Left forelimb (tissue), 1 donor: ENCODE measurements around the gene IRX2.

ENCODE experiments used
- DNase-seq: peaks from one replicate; pipeline ENCODE4 v3.0.0-alpha.2; 2018; ENCODE audit warnings: low spot score

The IRX2 gene

DNA sequence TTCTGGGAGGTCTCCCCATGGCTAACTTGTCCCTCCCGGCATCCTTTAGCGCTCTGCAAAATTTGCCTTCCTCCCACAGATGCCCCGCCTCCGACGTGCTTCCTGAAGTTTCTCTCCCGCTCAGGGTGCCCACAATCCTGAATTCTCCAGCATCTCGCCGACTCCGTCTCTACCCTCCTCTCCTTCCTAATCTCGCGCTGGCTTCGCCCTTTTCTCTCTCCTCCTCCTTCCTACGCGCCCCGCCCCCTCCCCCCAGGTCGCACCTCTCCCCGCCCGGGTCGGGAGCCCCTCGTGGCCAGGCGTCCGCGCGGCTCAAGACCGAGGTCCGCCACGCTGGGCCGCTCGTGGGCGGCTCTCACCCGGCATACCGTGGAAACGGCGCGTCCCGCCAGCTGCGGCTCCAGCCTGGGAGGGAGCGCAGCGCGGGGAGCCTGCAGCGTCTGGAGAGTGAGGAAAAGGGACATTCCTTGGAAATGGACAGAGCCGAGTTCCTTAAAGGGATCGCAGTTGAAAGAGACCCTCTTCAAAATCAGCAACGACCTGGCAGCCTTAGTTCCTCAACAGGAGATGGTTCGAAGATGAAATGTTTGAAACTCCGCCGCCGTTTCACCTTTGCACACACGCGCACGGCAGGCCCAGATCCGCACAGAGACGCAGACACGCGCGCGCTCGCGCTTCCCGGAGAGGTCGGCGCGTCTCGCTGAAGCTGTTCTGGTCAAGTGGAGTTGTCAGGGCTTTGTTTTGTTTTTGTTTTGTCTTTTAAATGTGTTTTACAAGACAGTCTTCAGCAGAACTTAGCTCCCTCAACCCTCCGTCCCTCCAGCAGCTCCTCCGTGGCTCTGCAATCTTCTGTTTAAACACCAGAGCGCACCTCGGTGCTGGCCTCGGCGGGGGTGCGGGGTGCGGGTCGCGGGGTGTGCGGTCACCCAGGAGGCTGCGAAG, 5.0 kb upstream of the IRX2 start:
- DNase-seq = no peak

- no peak for DNase-seq
Observed at GRCh38 chr5:2755681-2756171, 4.2 kb upstream of the IRX2 start.

- no peak for DNase-seq
Observed at GRCh38 chr5:2755076-2755680, 3.7 kb upstream of the IRX2 start.

- no peak for DNase-seq
Observed at GRCh38 chr5:2754581-2755075, 3.2 kb upstream of the IRX2 start.

DNA sequence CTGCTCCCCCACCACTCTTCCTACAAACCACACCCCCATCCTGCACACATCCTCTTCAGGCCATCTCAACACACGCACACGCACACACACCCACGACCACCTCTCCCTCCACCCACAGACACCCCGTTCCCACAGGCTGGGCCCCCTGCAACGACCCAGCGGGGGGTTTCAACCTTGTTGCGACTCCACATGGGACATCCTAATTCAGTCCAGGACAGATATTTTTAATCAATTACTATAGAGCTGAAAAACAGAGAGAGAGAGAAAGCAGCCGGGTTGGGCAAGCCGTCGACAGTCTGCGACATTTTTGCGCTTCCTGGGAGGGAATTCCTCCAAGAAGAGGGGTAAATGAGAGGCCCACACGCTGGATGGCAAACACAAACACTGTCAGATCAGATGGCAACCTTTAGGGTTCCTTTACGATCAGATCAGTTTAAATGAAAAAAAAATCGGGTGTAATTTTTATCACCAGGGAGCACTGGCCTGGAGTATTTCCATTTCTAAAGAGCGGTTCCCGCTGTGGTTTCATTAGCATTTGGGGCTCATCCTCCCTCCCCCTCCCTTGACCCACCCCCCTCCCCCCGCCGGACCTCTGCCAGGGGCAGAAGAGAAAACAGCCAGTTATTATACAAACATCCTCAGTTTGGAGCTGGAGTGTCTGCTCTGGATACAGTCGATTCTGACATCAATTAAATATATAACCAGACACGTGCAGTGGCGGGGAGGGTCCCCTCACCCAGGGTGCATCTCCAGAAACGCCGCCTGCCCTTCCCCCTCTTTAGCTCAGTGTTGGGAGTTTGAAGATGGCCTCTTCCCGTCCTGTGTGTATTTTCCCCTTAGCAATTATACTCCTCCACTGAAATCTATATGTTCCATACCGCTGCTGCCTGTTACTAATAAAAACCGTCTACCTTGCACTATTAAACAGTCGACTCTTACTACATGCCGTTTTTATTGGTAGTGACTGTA, 2.3 kb upstream of the IRX2 start:
- DNase-seq = no peak

DNA sequence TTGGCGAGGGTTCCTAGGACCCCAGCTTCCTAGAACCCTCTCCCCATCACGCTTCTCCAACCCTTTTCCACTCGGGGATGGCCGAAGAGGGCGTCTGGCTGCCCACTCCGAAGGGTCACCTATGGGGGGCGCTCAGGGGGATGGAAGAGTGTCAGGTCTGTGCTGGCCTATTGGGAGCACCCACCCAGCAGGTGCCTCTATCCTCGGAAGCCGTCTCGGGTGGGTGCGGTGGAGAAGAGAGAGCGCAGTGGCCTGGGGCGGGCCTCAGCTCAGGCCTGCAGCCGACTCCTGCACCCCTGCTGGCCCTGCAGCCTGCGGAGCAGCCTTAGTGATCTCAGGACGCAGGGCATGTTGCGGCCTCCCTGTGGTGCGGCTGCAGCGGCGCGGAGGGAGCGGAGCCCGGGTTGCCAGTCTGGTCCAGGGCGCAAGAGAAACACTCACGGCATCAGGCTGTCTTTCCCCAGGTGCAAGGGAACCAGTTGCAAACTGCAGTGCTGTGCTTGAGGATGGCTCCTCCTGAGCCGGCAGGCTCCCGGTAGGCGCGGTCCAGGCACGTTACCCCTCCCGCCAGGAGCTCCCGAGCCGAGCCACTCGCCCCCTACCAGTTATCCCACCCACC, 1.5 kb upstream of the IRX2 start:
- no peak for DNase-seq

DNA sequence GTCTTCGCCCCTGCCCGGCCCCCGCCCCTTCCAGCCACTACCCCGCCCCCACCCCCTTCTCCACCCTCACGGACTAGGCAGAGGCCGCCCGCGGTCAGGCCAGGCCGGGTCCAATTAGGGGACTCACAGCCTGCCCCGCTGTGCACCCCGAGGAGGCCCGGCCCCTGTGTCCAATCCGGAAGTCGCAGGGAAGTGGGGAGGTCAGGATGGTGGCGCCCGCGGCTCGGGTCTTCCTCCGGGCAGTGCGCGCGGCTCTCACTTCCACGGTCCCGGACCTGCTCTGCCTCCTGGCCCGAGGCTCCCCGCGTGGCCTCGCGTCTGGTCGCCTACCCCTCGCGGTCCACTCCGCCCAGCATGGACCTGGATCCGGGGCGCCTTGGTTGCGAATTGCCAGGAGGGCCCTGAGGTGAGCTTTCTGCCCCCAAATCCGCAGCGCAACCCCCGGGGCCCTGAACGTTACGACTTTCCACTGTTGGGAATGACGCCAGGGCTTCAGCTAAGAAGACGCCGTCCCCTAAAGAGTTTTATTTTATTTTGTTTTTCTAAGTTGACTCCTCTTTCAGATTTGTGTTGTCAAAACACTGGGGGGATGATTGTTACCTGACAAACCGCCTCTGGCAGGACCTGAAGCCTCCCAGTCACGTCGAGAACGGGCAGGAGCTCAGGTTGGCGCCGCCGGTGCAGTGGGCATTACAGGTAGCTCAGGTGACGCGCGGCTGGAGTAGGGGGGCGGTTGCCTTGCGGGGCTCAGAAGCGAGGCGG, 763 bp upstream of the IRX2 start:
- DNase-seq = no peak

- DNase-seq = no peak
Observed at GRCh38 chr5:2750758-2751464, 566 bp downstream of the IRX2 start.

GRCh38 chr5:2750026-2750757, 1.3 kb downstream of the IRX2 start:
- DNase-seq = no peak

DNA sequence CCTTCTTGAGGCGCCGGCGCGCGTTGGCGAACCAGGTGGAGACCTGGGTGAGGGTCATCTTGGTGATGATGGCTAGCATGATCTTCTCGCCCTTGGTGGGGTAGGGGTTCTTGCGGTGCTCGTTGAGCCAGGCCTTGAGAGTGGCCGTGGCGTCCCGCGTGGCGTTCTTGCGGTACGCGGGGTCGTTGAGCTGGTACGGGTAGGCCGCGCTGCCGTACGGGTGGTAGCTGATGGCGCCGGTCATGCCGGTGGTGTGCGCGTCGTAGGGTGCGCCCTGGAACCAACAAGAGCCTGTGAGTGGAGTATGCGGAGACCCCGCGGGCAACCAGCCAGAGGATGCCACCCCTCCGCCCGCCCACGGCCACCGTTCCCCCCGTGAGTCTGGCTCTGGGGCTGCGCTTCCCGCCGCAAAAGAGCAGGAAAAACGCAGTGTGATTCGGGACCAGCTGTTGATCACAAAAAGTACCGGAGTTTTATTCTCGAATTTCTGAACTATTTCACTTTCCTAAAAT, 1.9 kb downstream of the IRX2 start:
- DNase-seq = no peak

DNA sequence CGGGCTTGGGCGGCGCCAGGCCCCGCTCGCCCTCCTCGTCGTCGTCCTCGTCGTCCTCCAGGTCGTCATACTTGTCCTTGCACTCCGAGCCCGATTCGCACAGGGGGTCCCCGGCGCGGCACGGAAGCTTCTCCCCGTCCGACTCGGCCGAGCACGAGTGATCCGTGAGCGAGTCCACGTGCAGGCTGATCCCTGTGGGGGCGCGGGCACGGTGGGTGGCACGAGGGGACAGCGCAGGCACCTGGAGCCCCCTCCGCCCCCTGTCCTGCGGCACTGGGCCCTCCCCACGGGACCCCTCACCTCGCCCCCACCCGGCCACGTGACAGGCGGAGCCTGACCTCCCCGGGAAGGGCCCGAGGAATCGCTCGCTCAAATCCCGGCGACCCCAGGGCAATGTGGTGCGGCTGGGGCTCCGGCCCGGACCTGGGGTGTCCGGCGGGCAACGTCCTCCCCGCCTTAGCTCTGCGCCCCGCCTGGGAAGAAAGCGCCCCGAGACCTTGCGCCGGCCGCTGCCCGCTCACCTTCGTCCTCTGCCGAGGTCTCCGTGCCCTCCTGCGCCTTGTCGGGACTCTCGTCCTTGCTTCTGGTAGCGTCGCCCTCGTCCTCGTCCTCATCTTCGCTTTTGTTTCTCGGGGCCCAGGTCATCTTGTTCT, 2.5 kb downstream of the IRX2 start:
- no peak for DNase-seq

GRCh38 chr5:2748179-2748860, 3.2 kb downstream of the IRX2 start:
- DNase-seq = no peak

GRCh38 chr5:2747363-2748162, 3.9 kb downstream of the IRX2 start:
- DNase-seq = no peak

DNA sequence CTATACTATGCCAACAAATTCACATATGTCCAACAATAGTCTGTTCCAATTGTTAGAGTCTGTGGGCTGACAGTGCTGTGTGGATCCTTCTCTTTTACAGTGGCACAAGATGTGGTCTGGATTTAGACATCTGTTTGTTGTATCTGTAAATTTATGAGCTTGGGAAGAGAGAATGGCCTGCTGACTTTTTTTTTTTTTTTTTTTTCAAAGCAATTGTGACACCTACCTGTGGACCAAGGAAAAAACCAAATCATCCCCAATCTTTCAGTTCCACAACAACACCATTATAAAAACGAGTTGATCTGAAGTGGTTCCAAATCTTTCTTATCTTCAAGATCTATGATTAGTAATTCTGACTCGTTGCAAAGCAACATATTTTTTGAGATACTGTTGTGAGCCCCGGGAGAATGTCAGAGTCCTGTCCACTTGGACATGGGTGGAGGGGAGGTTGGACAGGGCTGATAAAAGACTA, 4.9 kb downstream of the IRX2 start:
- DNase-seq = no peak

GRCh38 chr5:2744485-2744884, 7.0 kb downstream of the IRX2 start:
- no peak for DNase-seq

DNA sequence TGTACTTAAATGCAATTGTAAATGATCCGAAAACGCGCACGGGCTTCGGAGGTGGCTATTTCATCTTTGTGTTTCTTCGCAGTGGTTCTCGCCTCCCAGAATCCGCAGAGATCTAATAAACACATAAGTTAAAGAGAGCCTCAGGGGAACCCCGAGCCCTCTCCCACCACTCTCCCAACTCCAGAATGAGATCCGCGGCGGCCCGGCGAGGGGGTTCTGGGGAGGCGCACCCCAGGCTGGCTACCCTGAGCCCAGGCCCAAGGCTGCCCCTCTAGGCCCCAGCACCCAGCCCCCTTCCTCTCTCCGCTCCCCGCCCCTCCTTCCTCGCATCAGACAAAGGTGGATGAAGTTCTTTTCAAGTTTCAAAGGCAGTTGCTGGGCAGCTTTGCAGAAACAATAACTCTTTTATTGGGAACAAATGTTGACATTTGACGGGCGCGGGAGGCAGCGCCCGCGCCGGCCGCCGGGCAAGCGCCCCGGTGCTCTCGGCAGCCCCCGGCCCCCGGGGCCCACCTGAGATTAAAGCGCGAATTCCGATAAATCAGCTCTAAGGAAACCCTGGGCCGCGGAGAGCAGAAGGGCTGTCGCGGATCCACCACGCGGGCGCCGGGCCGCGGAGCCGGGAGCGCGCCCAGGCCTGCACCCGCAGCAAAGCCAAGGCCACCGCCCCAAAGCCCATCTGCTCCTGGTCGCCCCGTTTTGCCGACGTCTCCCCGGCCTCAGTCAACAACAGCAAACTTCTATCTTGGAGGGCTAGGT, 8.4 kb downstream of the IRX2 start:
- no peak for DNase-seq
